ENCODE measurements around the gene WNT7B.
A peak's percentile ranks its signal among the peaks of the same experiment; 100 is the strongest.
"Not testable (repeated sequence)": the region's sequence is repeated elsewhere in the genome, so short reads cannot be mapped to it uniquely, and the experiment has no call there.

The WNT7B gene

GRCh38 chr22:46008836-46009596 lies 32.1 kb upstream of the WNT7B start:
- Histone ChIP-seq H3K9me3 (ENCODE audit: control insufficient read depth in 5 of 5, low read length in 5 of 5) (peaks cover 0 to 11% (median 9%) of the 10 kb centered on the region in 5 donors), H3K27me3 (ENCODE audit: control insufficient read depth in 5 of 5, insufficient read depth in 4 of 5, low read length in 5 of 5) (no peaks in the 10 kb centered on the region), H3K4me3 (ENCODE audit: low read depth in 1 of 5, low read length in 5 of 5) (no peak overlapping the region), H3K4me1 (ENCODE audit: control insufficient read depth in 5 of 5, insufficient read depth in 5 of 5, low read length in 5 of 5) (peaks cover 25 to 67% (median 59%) of the 10 kb centered on the region in 5 donors), H3K36me3 (ENCODE audit: control insufficient read depth in 5 of 5, insufficient read depth in 5 of 5, low read length in 5 of 5) (no peaks in the 10 kb centered on the region), H3K9ac (ENCODE audit: low read length in 5 of 5) (peak overlapping the region in 1 of 5 donors; percentile 77), H3K27ac (ENCODE audit: low read depth, low read length) (peak overlapping the region; percentile 97)

GRCh38 chr22:46008291-46008690 lies 31.3 kb upstream of the WNT7B start:
- Histone ChIP-seq H3K27me3 (ENCODE audit: control insufficient read depth in 5 of 5, insufficient read depth in 4 of 5, low read length in 5 of 5) (no peaks in the 10 kb centered on the region), H3K9ac (ENCODE audit: low read length in 5 of 5) (peak overlapping the region in 3 of 5 donors; percentile 33 to 77 (median 72)), H3K4me3 (ENCODE audit: low read depth in 1 of 5, low read length in 5 of 5) (peak overlapping the region in 1 of 5 donors; percentile 46), H3K9me3 (ENCODE audit: control insufficient read depth in 5 of 5, low read length in 5 of 5) (peaks cover 0 to 11% (median 9%) of the 10 kb centered on the region in 5 donors), H3K27ac (ENCODE audit: low read depth, low read length) (peak overlapping the region; percentile 97), H3K4me1 (ENCODE audit: control insufficient read depth in 5 of 5, insufficient read depth in 5 of 5, low read length in 5 of 5) (peaks cover 24 to 67% (median 57%) of the 10 kb centered on the region in 5 donors), H3K36me3 (ENCODE audit: control insufficient read depth in 5 of 5, insufficient read depth in 5 of 5, low read length in 5 of 5) (no peaks in the 10 kb centered on the region)

GRCh38 chr22:46007848-46008261 lies 30.9 kb upstream of the WNT7B start:
- Histone ChIP-seq H3K9me3 (ENCODE audit: control insufficient read depth in 5 of 5, low read length in 5 of 5) (peaks cover 0 to 11% (median 9%) of the 10 kb centered on the region in 5 donors), H3K4me3 (ENCODE audit: low read depth in 1 of 5, low read length in 5 of 5) (peak overlapping the region in 1 of 5 donors; percentile 46), H3K36me3 (ENCODE audit: control insufficient read depth in 5 of 5, insufficient read depth in 5 of 5, low read length in 5 of 5) (no peaks in the 10 kb centered on the region), H3K9ac (ENCODE audit: low read length in 5 of 5) (peak overlapping the region; percentile 26 to 90 (median 78)), H3K27ac (ENCODE audit: low read depth, low read length) (peak overlapping the region; percentile 97), H3K27me3 (ENCODE audit: control insufficient read depth in 5 of 5, insufficient read depth in 4 of 5, low read length in 5 of 5) (no peaks in the 10 kb centered on the region), H3K4me1 (ENCODE audit: control insufficient read depth in 5 of 5, insufficient read depth in 5 of 5, low read length in 5 of 5) (peaks cover 22 to 67% (median 57%) of the 10 kb centered on the region in 5 donors)

GRCh38 chr22:46007003-46007847 lies 30.3 kb upstream of the WNT7B start:
- Histone ChIP-seq H3K27ac (ENCODE audit: low read depth, low read length) (peak overlapping the region; percentile 97), H3K9ac (ENCODE audit: low read length in 5 of 5) (peak overlapping the region; percentile 56 to 90 (median 78)), H3K4me3 (ENCODE audit: low read depth in 1 of 5, low read length in 5 of 5) (peak overlapping the region in 4 of 5 donors; percentile 30 to 46 (median 36)), H3K9me3 (ENCODE audit: control insufficient read depth in 5 of 5, low read length in 5 of 5) (peaks cover 0 to 11% (median 9%) of the 10 kb centered on the region in 5 donors), H3K36me3 (ENCODE audit: control insufficient read depth in 5 of 5, insufficient read depth in 5 of 5, low read length in 5 of 5) (no peaks in the 10 kb centered on the region), H3K27me3 (ENCODE audit: control insufficient read depth in 5 of 5, insufficient read depth in 4 of 5, low read length in 5 of 5) (no peaks in the 10 kb centered on the region), H3K4me1 (ENCODE audit: control insufficient read depth in 5 of 5, insufficient read depth in 5 of 5, low read length in 5 of 5) (peaks cover 22 to 67% (median 55%) of the 10 kb centered on the region in 5 donors)

GRCh38 chr22:46006379-46007002 lies 29.5 kb upstream of the WNT7B start:
- no peaks in the 10 kb centered on the region for H3K36me3 ChIP-seq (ENCODE audit: control insufficient read depth in 5 of 5, insufficient read depth in 5 of 5, low read length in 5 of 5)
- peaks cover 0 to 11% (median 9%) of the 10 kb centered on the region in 5 donors for H3K9me3 ChIP-seq (ENCODE audit: control insufficient read depth in 5 of 5, low read length in 5 of 5)
- H3K4me3 ChIP-seq (ENCODE audit: low read depth in 1 of 5, low read length in 5 of 5), result peak overlapping the region in 4 of 5 donors; percentile 30 to 46 (median 36)
- peak overlapping the region; percentile 56 to 90 (median 78) for H3K9ac ChIP-seq (ENCODE audit: low read length in 5 of 5)
- peaks cover 20 to 68% (median 60%) of the 10 kb centered on the region in 5 donors for H3K4me1 ChIP-seq (ENCODE audit: control insufficient read depth in 5 of 5, insufficient read depth in 5 of 5, low read length in 5 of 5)
- peak overlapping the region; percentile 97 for H3K27ac ChIP-seq (ENCODE audit: low read depth, low read length)
- H3K27me3 ChIP-seq (ENCODE audit: control insufficient read depth in 5 of 5, insufficient read depth in 4 of 5, low read length in 5 of 5), result no peaks in the 10 kb centered on the region

- Histone ChIP-seq H3K4me1 (ENCODE audit: control insufficient read depth in 5 of 5, insufficient read depth in 5 of 5, low read length in 5 of 5) (peaks cover 19 to 81% (median 73%) of the 10 kb centered on the region in 5 donors), H3K9me3 (ENCODE audit: control insufficient read depth in 5 of 5, low read length in 5 of 5) (peaks cover 0 to 11% (median 9%) of the 10 kb centered on the region in 5 donors)
- not testable (repeated sequence) for H3K27me3 ChIP-seq (ENCODE audit: control insufficient read depth in 5 of 5, insufficient read depth in 4 of 5, low read length in 5 of 5); H3K4me3 ChIP-seq (ENCODE audit: low read depth in 1 of 5, low read length in 5 of 5); H3K36me3 ChIP-seq (ENCODE audit: control insufficient read depth in 5 of 5, insufficient read depth in 5 of 5, low read length in 5 of 5); H3K27ac ChIP-seq (ENCODE audit: low read depth, low read length); H3K9ac ChIP-seq (ENCODE audit: low read length in 5 of 5)
Measured at GRCh38 chr22:46005116-46005705, 28.2 kb upstream of the WNT7B start.

GRCh38 chr22:46004105-46004866 lies 27.3 kb upstream of the WNT7B start:
- Histone ChIP-seq H3K4me3 (ENCODE audit: low read depth in 1 of 5, low read length in 5 of 5) (no peak overlapping the region), H3K4me1 (ENCODE audit: control insufficient read depth in 5 of 5, insufficient read depth in 5 of 5, low read length in 5 of 5) (peaks cover 19 to 90% (median 82%) of the 10 kb centered on the region in 5 donors), H3K27me3 (ENCODE audit: control insufficient read depth in 5 of 5, insufficient read depth in 4 of 5, low read length in 5 of 5) (no peaks in the 10 kb centered on the region), H3K9ac (ENCODE audit: low read length in 5 of 5) (no peak overlapping the region), H3K36me3 (ENCODE audit: control insufficient read depth in 5 of 5, insufficient read depth in 5 of 5, low read length in 5 of 5) (no peaks in the 10 kb centered on the region), H3K27ac (ENCODE audit: low read depth, low read length) (no peak overlapping the region), H3K9me3 (ENCODE audit: control insufficient read depth in 5 of 5, low read length in 5 of 5) (peaks cover 0 to 2% (median 0%) of the 10 kb centered on the region in 5 donors)

- Histone ChIP-seq H3K36me3 (ENCODE audit: control insufficient read depth in 5 of 5, insufficient read depth in 5 of 5, low read length in 5 of 5) (no peaks in the 10 kb centered on the region), H3K9me3 (ENCODE audit: control insufficient read depth in 5 of 5, low read length in 5 of 5) (no peaks in the 10 kb centered on the region), H3K9ac (ENCODE audit: low read length in 5 of 5) (peak overlapping the region in 2 of 5 donors; percentile 2 to 48), H3K4me3 (ENCODE audit: low read depth in 1 of 5, low read length in 5 of 5) (no peak overlapping the region), H3K27ac (ENCODE audit: low read depth, low read length) (peak overlapping the region; percentile 24), H3K27me3 (ENCODE audit: control insufficient read depth in 5 of 5, insufficient read depth in 4 of 5, low read length in 5 of 5) (no peaks in the 10 kb centered on the region), H3K4me1 (ENCODE audit: control insufficient read depth in 5 of 5, insufficient read depth in 5 of 5, low read length in 5 of 5) (peaks cover 22 to 93% (median 85%) of the 10 kb centered on the region in 5 donors)
Measured at GRCh38 chr22:46003271-46004091, 26.5 kb upstream of the WNT7B start.
